HCT116 (cell line): ENCODE data around the gene SERGEF. TPM values are rescaled to one million over a fixed set of nuclear protein-coding genes. Genes with fewer than 3 reads are reported as not detected.

Source experiments
- ATAC-seq: fragments of 200-7000 bp; cut with Tn5 transposase; 2 replicates; pipeline ENCODE4 v1.9.1; 2020; ENCODE audit warnings: mild to moderate bottlenecking, moderate library complexity
- BruUV-seq: library from RNA; stranded (reverse); fragments of 400-500 nt; replicated peaks from 2 replicates; lab custom pipeline; 2021; lab: Mats Ljungman, UMichigan
- CTCF ChIA-PET: fragments of 300-600 bp; sonication (Branson Sonifier 250); formaldehyde crosslinking; loops from one replicate; lab custom pipeline; 2021; ENCODE audit warnings: antibody characterized with exemption; lab: Charles Lee
- POLR2A ChIA-PET: fragments of 300-600, 350-600 bp; sonication (Branson Sonifier 250); formaldehyde crosslinking; loops from one replicate; lab custom pipeline; 2021; ENCODE audit warnings: antibody characterized with exemption; lab: Charles Lee
- RAD21 ChIA-PET, 2 experiments: fragments of 300-600 bp; sonication (Branson Sonifier 250); formaldehyde crosslinking; loops; one replicate each; lab custom pipeline; 2023; ENCODE audit warnings: low total read pairs in 2 of 2; ENCODE audit not compliant: uncharacterized antibody in 2 of 2, unreplicated experiment in 2 of 2, low non-redundant PET in 1 of 2; lab: Charles Lee
- DNase-seq: peaks from one replicate; pipeline ENCODE4 v3.0.0-alpha.2; 2010; ENCODE audit warnings: low read depth, low spot score
- H2AFZ ChIP-seq: fragments of 200-600 bp; shearing (Covaris generic), sonication (generic); 2 replicates; pipeline ENCODE4 v1.6.1; 2017; ENCODE audit warnings: low read depth, mixed run types, mixed read lengths, antibody characterized with exemption, low read length; ENCODE audit not compliant: poor library complexity, severe bottlenecking
- H3K27ac ChIP-seq: 2 replicates; pipeline ENCODE4 v1.5.1; 2012; ENCODE audit warnings: low read depth, low read length
- H3K27me3 ChIP-seq: fragments of 200-600 bp; sonication (generic); 2 replicates; pipeline ENCODE4 v1.6.1; 2016; ENCODE audit warnings: mixed run types, low read length, mixed read lengths; ENCODE audit not compliant: insufficient read depth
- H3K36me3 ChIP-seq, 2 experiments: fragments of 200-500 bp in 1 of 2; fragments of 200-600 bp in 1 of 2; sonication (Bioruptor generic) in 1 of 2; sonication (generic) in 1 of 2; 2 replicates each; pipeline versions ENCODE4 v1.5.1 to v1.6.1; 2014 to 2016; ENCODE audit warnings: low read length in 2 of 2, inconsistent platforms in 1 of 2, mixed read lengths in 1 of 2, mixed run types in 1 of 2; ENCODE audit not compliant: insufficient read depth in 2 of 2, control insufficient read depth in 1 of 2
- H3K4me1 ChIP-seq, 2 experiments: fragments of 200-600 bp in 1 of 2; sonication (generic) in 1 of 2; 2 replicates each; pipeline versions ENCODE4 v1.5.1 to v1.6.1; 2012 to 2017; ENCODE audit warnings: low read length in 2 of 2, inconsistent platforms in 1 of 2, mild to moderate bottlenecking in 1 of 2, mixed read lengths in 1 of 2, mixed run types in 1 of 2, moderate library complexity in 1 of 2; ENCODE audit not compliant: insufficient read depth in 2 of 2, control insufficient read depth in 1 of 2
- H3K4me2 ChIP-seq: fragments of 200-600 bp; sonication (generic); 2 replicates; pipeline ENCODE4 v1.6.1; 2017; ENCODE audit warnings: mixed run types, low read length, mixed read lengths
- H3K4me3 ChIP-seq, 2 experiments: fragments of 200-600 bp in 1 of 2; sonication (generic) in 1 of 2; replicated peaks in 1 of 2; 2 replicates each; pipeline ENCODE4 v1.5.1; 2011 to 2016; ENCODE audit warnings: low read length in 2 of 2, control low read depth in 1 of 2, low read depth in 1 of 2, mild to moderate bottlenecking in 1 of 2, mixed read lengths in 1 of 2, mixed run types in 1 of 2
- H3K79me2 ChIP-seq: fragments of 200-600 bp; sonication (generic); 2 replicates; pipeline ENCODE4 v1.6.1; 2017; ENCODE audit warnings: mild to moderate bottlenecking, mixed run types, low read length, moderate library complexity, mixed read lengths; ENCODE audit not compliant: insufficient read depth
- H3K9ac ChIP-seq: fragments of 200-600 bp; sonication (generic); 2 replicates; pipeline ENCODE4 v1.6.1; 2016; ENCODE audit warnings: low read length, mixed read lengths
- H3K9me2 ChIP-seq: fragments of 200-600 bp; sonication (generic), shearing (Covaris generic); 2 replicates; pipeline ENCODE4 v1.6.1; 2017; ENCODE audit warnings: mixed run types, mild to moderate bottlenecking, moderate library complexity; ENCODE audit not compliant: insufficient read depth
- H3K9me3 ChIP-seq, 2 experiments: fragments of 200-500 bp in 1 of 2; fragments of 200-600 bp in 1 of 2; sonication (Bioruptor generic) in 1 of 2; sonication (generic) in 1 of 2; 2 replicates each; pipeline ENCODE4 v1.6.1; 2014 to 2017; ENCODE audit warnings: low read length in 2 of 2, mixed read lengths in 2 of 2, inconsistent platforms in 1 of 2, low read depth in 1 of 2, mild to moderate bottlenecking in 1 of 2, mixed run types in 1 of 2, moderate library complexity in 1 of 2; ENCODE audit not compliant: control insufficient read depth in 1 of 2, insufficient read depth in 1 of 2
- H4K20me1 ChIP-seq: fragments of 200-600 bp; sonication (generic), shearing (Covaris generic); 2 replicates; pipeline ENCODE4 v1.6.1; 2017; ENCODE audit warnings: mixed run types, mild to moderate bottlenecking, moderate library complexity; ENCODE audit not compliant: insufficient read depth
- CBX3 ChIP-seq: IDR thresholded peaks from 2 replicates; pipeline ENCODE4 v1.6.1; 2012; ENCODE audit warnings: low read depth
- CEBPB ChIP-seq: IDR thresholded peaks from 2 replicates; pipeline ENCODE4 v1.6.1; 2012; ENCODE audit warnings: low read depth
- EGR1 ChIP-seq: IDR thresholded peaks from 2 replicates; pipeline ENCODE4 v1.6.1; 2012; ENCODE audit warnings: low read depth
- ELF1 ChIP-seq: IDR thresholded peaks from 2 replicates; pipeline ENCODE4 v1.6.1; 2012; ENCODE audit warnings: low read depth, borderline replicate concordance
- FOSL1 ChIP-seq: IDR thresholded peaks from 2 replicates; pipeline ENCODE4 v1.6.1; 2012; ENCODE audit warnings: low read depth
- JUND ChIP-seq: IDR thresholded peaks from 2 replicates; pipeline ENCODE4 v1.6.1; 2012
- POLR2A ChIP-seq: IDR thresholded peaks from 2 replicates; pipeline ENCODE4 v1.7.0; 2011; ENCODE audit warnings: borderline replicate concordance; ENCODE audit not compliant: insufficient read depth, insufficient read length; ENCODE audit errors: extremely low read depth
- POLR2AphosphoS5 ChIP-seq: IDR thresholded peaks from 2 replicates; pipeline ENCODE4 v1.6.1; 2011; ENCODE audit warnings: mild to moderate bottlenecking, low read depth, low read length, moderate library complexity
- SIN3A ChIP-seq: IDR thresholded peaks from 2 replicates; pipeline ENCODE4 v1.6.1; 2012; ENCODE audit warnings: low read depth
- SRF ChIP-seq: IDR thresholded peaks from 2 replicates; pipeline ENCODE4 v1.6.1; 2012; ENCODE audit warnings: low read depth
- TCF7L2 ChIP-seq: IDR thresholded peaks from 2 replicates; pipeline ENCODE4 v1.7.0; 2011; ENCODE audit warnings: borderline replicate concordance, inconsistent platforms; ENCODE audit not compliant: insufficient read depth, insufficient read length; ENCODE audit errors: extremely low read depth
- YY1 ChIP-seq: IDR thresholded peaks from 2 replicates; pipeline ENCODE4 v1.6.1; 2011; ENCODE audit warnings: low read length, low read depth, moderate library complexity, mild to moderate bottlenecking; ENCODE audit not compliant: insufficient replicate concordance; ENCODE audit errors: extremely low read depth
- intact Hi-C: fragments of 100-400 bp; cut with micrococcal nuclease; formaldehyde crosslinking; loops from 2 replicates; pipeline ENCODE4 v1.10.0; 2022
- total RNA-seq: library from RNA; stranded (reverse); gene quantifications from one replicate; pipeline ENCODE4 v1.2.1, GENCODE V29; 2021; ENCODE audit not compliant: unreplicated experiment
- TF ChIP-seq, protein P1 (sequence below), 3 experiments: fragments of 200-600 bp in 1 of 3; sonication (generic) in 1 of 3; IDR thresholded peaks in 2 of 3; conservative IDR thresholded peaks in 1 of 3; 2 replicates each; pipeline ENCODE4 v1.5.1; 2012 to 2017; ENCODE audit warnings: low read depth in 2 of 3, low read length in 2 of 3, antibody characterized with exemption in 1 of 3, borderline replicate concordance in 1 of 3, control low read depth in 1 of 3, mild to moderate bottlenecking in 1 of 3, mixed read lengths in 1 of 3, mixed run types in 1 of 3, moderate library complexity in 1 of 3; ENCODE audit not compliant: insufficient read depth in 1 of 3
- TF ChIP-seq, protein P2 (sequence below): IDR thresholded peaks from 2 replicates; pipeline ENCODE4 v1.6.1; 2012; ENCODE audit warnings: low read depth
- TF ChIP-seq, protein P3 (sequence below): IDR thresholded peaks from 2 replicates; pipeline ENCODE4 v1.6.1; 2012

Gene SERGEF
- total RNA-seq, 1 experiment from 2014 or later: 32.8 TPM

DNA sequence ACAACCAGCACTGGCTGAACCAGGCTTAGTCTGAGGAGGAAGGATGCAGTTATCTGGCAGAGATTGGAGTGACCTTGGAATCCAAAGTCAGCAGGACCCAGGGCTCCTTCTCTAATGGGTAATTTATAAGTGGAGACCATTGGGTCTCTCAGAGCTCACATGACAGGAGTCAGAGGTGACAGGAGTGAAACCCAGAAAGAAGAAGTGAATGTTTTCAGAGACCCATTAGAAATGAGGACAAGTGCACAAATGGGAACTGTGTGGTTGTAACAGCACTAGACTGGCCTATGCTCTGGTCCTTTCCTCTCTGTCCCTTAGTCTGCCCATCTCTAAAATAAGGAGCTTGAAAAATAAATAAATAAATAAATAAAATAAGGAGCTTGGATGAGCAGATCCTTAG is 107.4 kb downstream of the SERGEF start:
- no peaks in the 10 kb centered on the region for H3K9me2 ChIP-seq
- H3K36me3 ChIP-seq: no peaks in the 10 kb centered on the region
- H3K27me3 ChIP-seq: no peaks in the 10 kb centered on the region
- no peaks in the 10 kb centered on the region; the same call in 1 of the 2 replicates for H4K20me1 ChIP-seq
- ATAC-seq: no peak
- no peaks in the 10 kb centered on the region for H3K79me2 ChIP-seq
- no peaks in the 10 kb centered on the region for H3K4me1 ChIP-seq
- H3K27ac ChIP-seq: no peak overlapping the region
- BruUV-seq: no TSS peak
- ChIA-PET CTCF (interaction anchor here (1.6 to 1.8 kb wide), 3 partner anchors 73 to 174 kb away, joined by 7 to 21 read pairs (median 9); no protein-coding TSS in a partner anchor), RAD21 (interaction anchor here in 1 of 2 experiments (1.2 kb wide), 1 partner anchor 174 kb away, joined by 6 read pairs; no protein-coding TSS in a partner anchor), POLR2A (no interaction called here)
- H3K4me2 ChIP-seq: no peak overlapping the region
- no peaks in the 10 kb centered on the region for H3K9me3 ChIP-seq
- intact Hi-C loops: no loop called here
- H3K9ac ChIP-seq: no peak overlapping the region
- TF ChIP-seq FOSL1 (no peak), SIN3A (no peak), JUND (no peak), POLR2AphosphoS5 (no peak), EGR1 (no peak), SRF (no peak), CEBPB (no peak), POLR2A (no peak), ELF1 (no peak), CBX3 (no peak), YY1 (no peak), TCF7L2 (no peak)
- TF ChIP-seq, protein P1, sequence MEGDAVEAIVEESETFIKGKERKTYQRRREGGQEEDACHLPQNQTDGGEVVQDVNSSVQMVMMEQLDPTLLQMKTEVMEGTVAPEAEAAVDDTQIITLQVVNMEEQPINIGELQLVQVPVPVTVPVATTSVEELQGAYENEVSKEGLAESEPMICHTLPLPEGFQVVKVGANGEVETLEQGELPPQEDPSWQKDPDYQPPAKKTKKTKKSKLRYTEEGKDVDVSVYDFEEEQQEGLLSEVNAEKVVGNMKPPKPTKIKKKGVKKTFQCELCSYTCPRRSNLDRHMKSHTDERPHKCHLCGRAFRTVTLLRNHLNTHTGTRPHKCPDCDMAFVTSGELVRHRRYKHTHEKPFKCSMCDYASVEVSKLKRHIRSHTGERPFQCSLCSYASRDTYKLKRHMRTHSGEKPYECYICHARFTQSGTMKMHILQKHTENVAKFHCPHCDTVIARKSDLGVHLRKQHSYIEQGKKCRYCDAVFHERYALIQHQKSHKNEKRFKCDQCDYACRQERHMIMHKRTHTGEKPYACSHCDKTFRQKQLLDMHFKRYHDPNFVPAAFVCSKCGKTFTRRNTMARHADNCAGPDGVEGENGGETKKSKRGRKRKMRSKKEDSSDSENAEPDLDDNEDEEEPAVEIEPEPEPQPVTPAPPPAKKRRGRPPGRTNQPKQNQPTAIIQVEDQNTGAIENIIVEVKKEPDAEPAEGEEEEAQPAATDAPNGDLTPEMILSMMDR (IDR thresholded peaks at IDR 0.05 in 2 of 3, conservative IDR thresholded peaks at IDR 0.05 in 1 of 3; ENCODE audit: borderline replicate concordance in 1 of 3, insufficient read depth in 1 of 3, low read depth in 2 of 3, low read length in 2 of 3): no peak
- TF ChIP-seq, protein P2, sequence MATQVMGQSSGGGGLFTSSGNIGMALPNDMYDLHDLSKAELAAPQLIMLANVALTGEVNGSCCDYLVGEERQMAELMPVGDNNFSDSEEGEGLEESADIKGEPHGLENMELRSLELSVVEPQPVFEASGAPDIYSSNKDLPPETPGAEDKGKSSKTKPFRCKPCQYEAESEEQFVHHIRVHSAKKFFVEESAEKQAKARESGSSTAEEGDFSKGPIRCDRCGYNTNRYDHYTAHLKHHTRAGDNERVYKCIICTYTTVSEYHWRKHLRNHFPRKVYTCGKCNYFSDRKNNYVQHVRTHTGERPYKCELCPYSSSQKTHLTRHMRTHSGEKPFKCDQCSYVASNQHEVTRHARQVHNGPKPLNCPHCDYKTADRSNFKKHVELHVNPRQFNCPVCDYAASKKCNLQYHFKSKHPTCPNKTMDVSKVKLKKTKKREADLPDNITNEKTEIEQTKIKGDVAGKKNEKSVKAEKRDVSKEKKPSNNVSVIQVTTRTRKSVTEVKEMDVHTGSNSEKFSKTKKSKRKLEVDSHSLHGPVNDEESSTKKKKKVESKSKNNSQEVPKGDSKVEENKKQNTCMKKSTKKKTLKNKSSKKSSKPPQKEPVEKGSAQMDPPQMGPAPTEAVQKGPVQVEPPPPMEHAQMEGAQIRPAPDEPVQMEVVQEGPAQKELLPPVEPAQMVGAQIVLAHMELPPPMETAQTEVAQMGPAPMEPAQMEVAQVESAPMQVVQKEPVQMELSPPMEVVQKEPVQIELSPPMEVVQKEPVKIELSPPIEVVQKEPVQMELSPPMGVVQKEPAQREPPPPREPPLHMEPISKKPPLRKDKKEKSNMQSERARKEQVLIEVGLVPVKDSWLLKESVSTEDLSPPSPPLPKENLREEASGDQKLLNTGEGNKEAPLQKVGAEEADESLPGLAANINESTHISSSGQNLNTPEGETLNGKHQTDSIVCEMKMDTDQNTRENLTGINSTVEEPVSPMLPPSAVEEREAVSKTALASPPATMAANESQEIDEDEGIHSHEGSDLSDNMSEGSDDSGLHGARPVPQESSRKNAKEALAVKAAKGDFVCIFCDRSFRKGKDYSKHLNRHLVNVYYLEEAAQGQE: no peak
- TF ChIP-seq, protein P3, sequence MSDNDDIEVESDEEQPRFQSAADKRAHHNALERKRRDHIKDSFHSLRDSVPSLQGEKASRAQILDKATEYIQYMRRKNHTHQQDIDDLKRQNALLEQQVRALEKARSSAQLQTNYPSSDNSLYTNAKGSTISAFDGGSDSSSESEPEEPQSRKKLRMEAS: no peak
- H3K4me3 ChIP-seq: no peak overlapping the region
- no peak for DNase-seq
- no peak overlapping the region for H2AFZ ChIP-seq
